IMR-90 (cell line): ENCODE results near the gene RELL2. TPM values are rescaled to one million over a fixed set of nuclear protein-coding genes. Genes with fewer than 3 reads are reported as not detected.

Experiments used
- ATAC-seq: fragments of 200-7000 bp; cut with Tn5 transposase; 2 replicates; pipeline ENCODE4 v1.9.1; 2020; ENCODE audit warnings: low read depth, mild to moderate bottlenecking, moderate library complexity
- BruUV-seq: library from RNA; stranded (reverse); fragments of 400-500 nt; replicated peaks from 2 replicates; lab custom pipeline; 2021; lab: Mats Ljungman, UMichigan
- CTCF ChIA-PET: fragments of 300-600 bp; formaldehyde crosslinking; extraction: SDS; loops from one replicate; lab custom pipeline; 2021; ENCODE audit warnings: antibody characterized with exemption; lab: Yijun Ruan, JAX
- POLR2A ChIA-PET: fragments of 300-600 bp; sonication (Branson Sonifier 250); formaldehyde crosslinking; loops from one replicate; lab custom pipeline; 2022; ENCODE audit warnings: antibody characterized with exemption; ENCODE audit not compliant: unreplicated experiment; lab: Charles Lee
- DNase-seq: peaks from one replicate; pipeline ENCODE4 v3.0.0; 2013
- H2AFZ ChIP-seq: replicated peaks from 2 replicates; pipeline ENCODE3; 2013; ENCODE audit warnings: low read length, mild to moderate bottlenecking; ENCODE audit not compliant: poor library complexity
- H2AK5ac ChIP-seq: 2 replicates; pipeline ENCODE4 v1.6.1; 2013; ENCODE audit warnings: low read depth, low read length, inconsistent platforms
- H2AK9ac ChIP-seq: replicated peaks from 2 replicates; pipeline ENCODE3; 2013; ENCODE audit warnings: mild to moderate bottlenecking, low read depth, low read length, moderate library complexity; ENCODE audit not compliant: poor library complexity
- H2BK120ac ChIP-seq: 2 replicates; pipeline ENCODE4 v1.6.1; 2013; ENCODE audit warnings: low read depth, low read length, inconsistent platforms
- H2BK15ac ChIP-seq: 3 replicates; pipeline ENCODE4 v1.6.1; 2013; ENCODE audit warnings: low read depth, low read length, inconsistent platforms
- H2BK20ac ChIP-seq: 2 replicates; pipeline ENCODE4 v1.6.1; 2013; ENCODE audit warnings: low read depth, mild to moderate bottlenecking, inconsistent platforms, low read length, moderate library complexity
- H2BK5ac ChIP-seq: 2 replicates; pipeline ENCODE4 v1.6.1; 2013; ENCODE audit warnings: mild to moderate bottlenecking, low read depth, low read length, inconsistent platforms; ENCODE audit not compliant: poor library complexity, severe bottlenecking
- H3K14ac ChIP-seq: replicated peaks from 2 replicates; pipeline ENCODE4 v1.6.1; 2013; ENCODE audit warnings: low read depth, low read length, inconsistent platforms
- H3K18ac ChIP-seq: 2 replicates; pipeline ENCODE4 v1.6.1; 2013; ENCODE audit warnings: low read depth, low read length, control low read depth
- H3K23ac ChIP-seq: 2 replicates; pipeline ENCODE4 v1.6.1; 2013; ENCODE audit warnings: low read depth, low read length, inconsistent platforms
- H3K27ac ChIP-seq: 2 replicates; pipeline ENCODE4 v1.5.1; 2013; ENCODE audit warnings: mild to moderate bottlenecking, control low read depth, low read length; ENCODE audit not compliant: insufficient read depth
- H3K27me3 ChIP-seq: 2 replicates; pipeline ENCODE4 v1.6.1; 2013; ENCODE audit warnings: low read length; ENCODE audit not compliant: control insufficient read depth, insufficient read depth
- H3K36me3 ChIP-seq: 2 replicates; pipeline ENCODE4 v1.6.1; 2013; ENCODE audit warnings: low read length, mixed read lengths; ENCODE audit not compliant: control insufficient read depth, insufficient read depth
- H3K4ac ChIP-seq: 2 replicates; pipeline ENCODE4 v1.6.1; 2013; ENCODE audit warnings: low read depth, low read length, inconsistent platforms
- H3K4me1 ChIP-seq: 2 replicates; pipeline ENCODE4 v1.6.1; 2013; ENCODE audit warnings: low read length, mixed read lengths; ENCODE audit not compliant: control insufficient read depth, insufficient read depth
- H3K4me2 ChIP-seq: 2 replicates; pipeline ENCODE4 v1.6.1; 2013; ENCODE audit warnings: low read depth, mild to moderate bottlenecking, control low read depth, low read length, moderate library complexity
- H3K4me3 ChIP-seq: 2 replicates; pipeline ENCODE4 v1.5.1; 2013; ENCODE audit warnings: low read depth, mild to moderate bottlenecking, control low read depth, low read length, moderate library complexity; ENCODE audit not compliant: insufficient read depth
- H3K56ac ChIP-seq: 2 replicates; pipeline ENCODE4 v1.6.1; 2013; ENCODE audit warnings: low read length, inconsistent platforms; ENCODE audit not compliant: insufficient read depth; ENCODE audit errors: extremely low read depth
- H3K79me1 ChIP-seq, 2 experiments: 2 replicates each; pipeline ENCODE4 v1.6.1; 2013; ENCODE audit warnings: low read length in 2 of 2, inconsistent platforms in 1 of 2, low read depth in 1 of 2
- H3K9ac ChIP-seq: 2 replicates; pipeline ENCODE4 v1.6.1; 2013; ENCODE audit warnings: low read depth, low read length, control low read depth
- H3K9me1 ChIP-seq: 2 replicates; pipeline ENCODE4 v1.6.1; 2013; ENCODE audit warnings: low read length, inconsistent platforms; ENCODE audit not compliant: insufficient read depth
- H3K9me3 ChIP-seq: 2 replicates; pipeline ENCODE4 v1.6.1; 2013; ENCODE audit warnings: low read length; ENCODE audit not compliant: control insufficient read depth, insufficient read depth
- H4K20me1 ChIP-seq: 2 replicates; pipeline ENCODE4 v1.6.1; 2013; ENCODE audit warnings: low read length, inconsistent platforms; ENCODE audit not compliant: insufficient read depth
- H4K5ac ChIP-seq: 2 replicates; pipeline ENCODE4 v1.6.1; 2013; ENCODE audit warnings: mild to moderate bottlenecking, low read depth, low read length, control low read depth
- H4K8ac ChIP-seq, 2 experiments: 2 replicates each; pipeline ENCODE4 v1.6.1; 2013; ENCODE audit warnings: low read depth in 2 of 2, low read length in 2 of 2, control low read depth in 1 of 2, inconsistent platforms in 1 of 2
- H4K91ac ChIP-seq: 2 replicates; pipeline ENCODE4 v1.6.1; 2013; ENCODE audit warnings: low read depth, low read length, inconsistent platforms; ENCODE audit not compliant: insufficient read depth
- BHLHE40 ChIP-seq: fragments of 150-350 bp; IDR thresholded peaks from 2 replicates; pipeline ENCODE4 v1.6.1; 2016; ENCODE audit warnings: mild to moderate bottlenecking, low read depth, low read length
- CEBPB ChIP-seq: IDR thresholded peaks from 2 replicates; pipeline ENCODE4 v1.6.1; 2012; ENCODE audit warnings: low read depth, low read length, improper control_type of control experiment
- CHD1 ChIP-seq: IDR thresholded peaks from 2 replicates; pipeline ENCODE4 v1.6.1; 2012; ENCODE audit warnings: low read depth, low read length, improper control_type of control experiment
- FOS ChIP-seq: fragments of 150-350 bp; IDR thresholded peaks from 2 replicates; pipeline ENCODE4 v1.6.1; 2016; ENCODE audit warnings: low read depth, low read length
- MAFK ChIP-seq: IDR thresholded peaks from 2 replicates; pipeline ENCODE4 v1.6.1; 2012; ENCODE audit warnings: low read depth, low read length, improper control_type of control experiment
- MAZ ChIP-seq: IDR thresholded peaks from 2 replicates; pipeline ENCODE4 v1.6.1; 2012; ENCODE audit warnings: low read depth, mild to moderate bottlenecking, low read length, improper control_type of control experiment, moderate library complexity, borderline replicate concordance
- MXI1 ChIP-seq: IDR thresholded peaks from 2 replicates; pipeline ENCODE4 v1.6.1; 2012; ENCODE audit warnings: low read depth, mild to moderate bottlenecking, low read length, moderate library complexity, borderline replicate concordance
- NFE2L2 ChIP-seq: fragments of 150-350 bp; IDR thresholded peaks from 2 replicates; pipeline ENCODE4 v1.6.1; 2016; ENCODE audit warnings: low read depth, mild to moderate bottlenecking, low read length
- POLR2A ChIP-seq: IDR thresholded peaks from 2 replicates; pipeline ENCODE4 v1.6.1; 2012; ENCODE audit warnings: mild to moderate bottlenecking, low read depth, low read length
- RCOR1 ChIP-seq: IDR thresholded peaks from 2 replicates; pipeline ENCODE4 v1.6.1; 2012; ENCODE audit warnings: mild to moderate bottlenecking, low read length, improper control_type of control experiment; ENCODE audit not compliant: insufficient replicate concordance
- RFX5 ChIP-seq: IDR thresholded peaks from 2 replicates; pipeline ENCODE4 v1.8.0; 2012; ENCODE audit warnings: low read depth, mild to moderate bottlenecking, low read length, moderate library complexity
- USF2 ChIP-seq: fragments of 150-350 bp; IDR thresholded peaks from 2 replicates; pipeline ENCODE4 v1.6.1; 2017; ENCODE audit warnings: mild to moderate bottlenecking, antibody characterized with exemption, low read length, low read depth
- WGBS, 2 experiments: methylation state at CpG; one replicate each; pipeline versions ENCODE4 v1.1.5 to v1.1.7; 2013; ENCODE audit warnings: missing lambda C conversion rate in 2 of 2; ENCODE audit not compliant: insufficient read length in 1 of 2; ENCODE audit errors: extremely low coverage in 2 of 2; 5-methylcytosine and 5-hydroxymethylcytosine counted together
- dilution Hi-C: fragments of 300-500 bp; cut with HindIII; formaldehyde crosslinking; loops from one replicate; pipeline ENCODE4 v1.14.3; 2018; ENCODE audit warnings: low sequenced_read_pairs; ENCODE audit not compliant: unreplicated experiment
- in situ Hi-C: fragments of 300-500 bp; cut with MboI; formaldehyde crosslinking; loops from 3 replicates; pipeline ENCODE4 v1.14.3; 2019; ENCODE audit warnings: low sequenced_read_pairs, inconsistent platforms, mixed read lengths
- intact Hi-C: fragments of 100-400 bp; cut with micrococcal nuclease; formaldehyde crosslinking; loops from 2 replicates; pipeline ENCODE4 v1.10.0; 2022
- polyA plus RNA-seq, 3 experiments: library from polyadenylated mRNA; depleted of rRNA; stranded (reverse); fragments of >200 nt; gene quantifications; 2 replicates each; pipeline ENCODE4 v1.2.3, GENCODE V29; 2012; ENCODE audit warnings: low replicate concordance in 1 of 3
- total RNA-seq: library from RNA; depleted of rRNA; stranded (reverse); fragments of >200 nt; gene quantifications from 2 replicates; pipeline ENCODE4 v1.2.3, GENCODE V29; 2012
- TF ChIP-seq, protein P1 (sequence below): fragments of 150-350 bp; IDR thresholded peaks from 2 replicates; pipeline ENCODE4 v1.6.1; 2016; ENCODE audit warnings: low read depth, mild to moderate bottlenecking, low read length, moderate library complexity, borderline replicate concordance
- TF ChIP-seq, protein P2 (sequence below): conservative IDR thresholded peaks from 2 replicates; pipeline ENCODE4 v1.5.1; 2012; ENCODE audit warnings: mild to moderate bottlenecking, low read depth, low read length, improper control_type of control experiment

Gene RELL2
- total and polyA plus RNA-seq, 2 of the 4 experiments (the other 2 are of a cell fraction) = 2.2 to 7.6 TPM

DNA sequence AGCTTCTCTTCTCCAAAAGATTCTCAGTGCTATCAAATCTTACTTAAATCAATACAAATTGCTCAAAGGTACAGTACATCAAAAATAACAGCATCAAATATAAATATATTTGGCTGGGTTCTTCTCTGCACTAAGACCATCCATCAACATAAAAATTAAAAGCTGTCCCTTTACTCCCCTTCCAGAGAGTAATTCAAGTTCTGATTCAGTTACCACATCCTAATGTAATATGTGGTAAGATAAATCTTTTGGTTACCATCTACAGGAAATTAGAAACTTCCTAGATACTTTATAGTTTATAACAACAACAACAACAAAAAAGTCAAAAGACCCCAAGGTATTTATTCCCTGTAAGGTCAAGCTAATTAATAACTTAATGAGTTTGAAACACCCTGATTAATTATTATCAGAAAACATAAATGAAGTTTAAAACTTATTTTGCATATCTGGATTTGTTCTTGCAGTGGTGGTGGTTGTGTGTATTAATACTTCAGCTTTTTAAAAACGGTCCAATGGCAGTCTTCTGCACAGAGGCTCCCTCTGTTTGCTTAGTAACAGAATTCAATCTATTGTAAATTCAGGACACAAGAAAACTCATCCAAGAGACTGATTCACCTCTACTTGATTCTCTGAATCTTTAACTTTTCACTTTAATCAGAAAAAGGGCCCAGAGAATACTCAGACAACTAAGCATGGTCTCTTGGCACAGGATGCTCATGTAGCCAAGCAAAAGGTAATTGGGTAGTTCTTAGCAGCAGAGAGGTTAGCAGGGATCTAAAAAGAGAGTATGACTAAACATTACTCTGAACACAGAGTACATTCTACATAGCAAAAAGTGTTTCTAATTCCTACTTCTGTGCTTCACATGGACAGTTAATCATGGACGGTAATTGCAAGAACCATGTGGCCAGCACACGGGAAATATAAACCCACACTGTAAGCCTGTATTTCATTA lies 38.1 kb upstream of the RELL2 start:
- H2BK15ac ChIP-seq = no peak overlapping the region
- peaks cover under 1% of the 10 kb centered on the region for H3K9me1 ChIP-seq
- H3K56ac ChIP-seq = no peak overlapping the region
- no peak overlapping the region for H2BK20ac ChIP-seq
- POLR2A ChIA-PET = no interaction called here
- no peak overlapping the region for H2AK9ac ChIP-seq
- peaks cover under 1% of the 10 kb centered on the region; the same call in 1 of the 2 replicates for H3K4me1 ChIP-seq
- no peaks in the 10 kb centered on the region for H4K20me1 ChIP-seq
- no peaks in the 10 kb centered on the region for H3K9me3 ChIP-seq
- H3K14ac ChIP-seq = no peak overlapping the region
- intact Hi-C loops (no loop called here), dilution Hi-C loops (no loop called here), in situ Hi-C loops (loop anchor here (25.0 kb wide), 1 partner anchor 911 kb away; the partner anchor contains the start of genes HARS1 and HARS2)
- no peak overlapping the region for H4K5ac ChIP-seq
- ATAC-seq = peak; percentile 53
- H4K8ac ChIP-seq = no peak overlapping the region
- H3K4me2 ChIP-seq = no peak overlapping the region
- H2BK120ac ChIP-seq = no peak overlapping the region
- no CpG with 5 or more reads among the region's 3 CpGs for WGBS, 2 experiments
- no peaks in the 10 kb centered on the region; the same call in 1 of the 2 replicates for H3K36me3 ChIP-seq
- H2AFZ ChIP-seq = no peak overlapping the region
- no peak overlapping the region for H3K27ac ChIP-seq
- H4K91ac ChIP-seq = no peak overlapping the region
- H3K9ac ChIP-seq = no peak overlapping the region
- H3K4ac ChIP-seq = no peak overlapping the region
- H3K23ac ChIP-seq = no peak overlapping the region
- H3K79me1 ChIP-seq = peaks cover 24 to 53% of the 10 kb centered on the region in 2 experiments
- no peaks in the 10 kb centered on the region for H3K27me3 ChIP-seq
- CTCF ChIA-PET = interaction anchor here (2.5 kb wide), 1 partner anchor 20 kb away, joined by 9 read pairs; the partner anchor contains the start of gene DIAPH1
- no peak overlapping the region for H3K18ac ChIP-seq
- no peak overlapping the region for H2AK5ac ChIP-seq
- no peak overlapping the region for H3K4me3 ChIP-seq
- no TSS peak for BruUV-seq
- DNase-seq = peak; percentile 57
- H2BK5ac ChIP-seq = no peak overlapping the region
- TF ChIP-seq CEBPB (no peak), CHD1 (no peak), POLR2A (no peak), USF2 (no peak), BHLHE40 (no peak), MAFK (no peak), RFX5 (no peak), FOS (no peak), MAZ (no peak), RCOR1 (no peak), MXI1 (no peak), NFE2L2 (no peak)
- TF ChIP-seq, protein P1, sequence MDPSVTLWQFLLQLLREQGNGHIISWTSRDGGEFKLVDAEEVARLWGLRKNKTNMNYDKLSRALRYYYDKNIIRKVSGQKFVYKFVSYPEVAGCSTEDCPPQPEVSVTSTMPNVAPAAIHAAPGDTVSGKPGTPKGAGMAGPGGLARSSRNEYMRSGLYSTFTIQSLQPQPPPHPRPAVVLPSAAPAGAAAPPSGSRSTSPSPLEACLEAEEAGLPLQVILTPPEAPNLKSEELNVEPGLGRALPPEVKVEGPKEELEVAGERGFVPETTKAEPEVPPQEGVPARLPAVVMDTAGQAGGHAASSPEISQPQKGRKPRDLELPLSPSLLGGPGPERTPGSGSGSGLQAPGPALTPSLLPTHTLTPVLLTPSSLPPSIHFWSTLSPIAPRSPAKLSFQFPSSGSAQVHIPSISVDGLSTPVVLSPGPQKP = no peak
- TF ChIP-seq, protein P2, sequence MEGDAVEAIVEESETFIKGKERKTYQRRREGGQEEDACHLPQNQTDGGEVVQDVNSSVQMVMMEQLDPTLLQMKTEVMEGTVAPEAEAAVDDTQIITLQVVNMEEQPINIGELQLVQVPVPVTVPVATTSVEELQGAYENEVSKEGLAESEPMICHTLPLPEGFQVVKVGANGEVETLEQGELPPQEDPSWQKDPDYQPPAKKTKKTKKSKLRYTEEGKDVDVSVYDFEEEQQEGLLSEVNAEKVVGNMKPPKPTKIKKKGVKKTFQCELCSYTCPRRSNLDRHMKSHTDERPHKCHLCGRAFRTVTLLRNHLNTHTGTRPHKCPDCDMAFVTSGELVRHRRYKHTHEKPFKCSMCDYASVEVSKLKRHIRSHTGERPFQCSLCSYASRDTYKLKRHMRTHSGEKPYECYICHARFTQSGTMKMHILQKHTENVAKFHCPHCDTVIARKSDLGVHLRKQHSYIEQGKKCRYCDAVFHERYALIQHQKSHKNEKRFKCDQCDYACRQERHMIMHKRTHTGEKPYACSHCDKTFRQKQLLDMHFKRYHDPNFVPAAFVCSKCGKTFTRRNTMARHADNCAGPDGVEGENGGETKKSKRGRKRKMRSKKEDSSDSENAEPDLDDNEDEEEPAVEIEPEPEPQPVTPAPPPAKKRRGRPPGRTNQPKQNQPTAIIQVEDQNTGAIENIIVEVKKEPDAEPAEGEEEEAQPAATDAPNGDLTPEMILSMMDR = no peak
